Bronchial epithelial cell (primary cell): ENCODE results near the gene ANGPTL8. TPM values are rescaled to one million over a fixed set of nuclear protein-coding genes. Genes with fewer than 3 reads are reported as not detected.

Experiments used
- DNase-seq: peaks from one replicate; pipeline ENCODE4 v3.0.0-alpha.2; 2010; ENCODE audit warnings: low read depth
- FAIRE-seq: peaks from 2 replicates; lab custom pipeline; 2011; peaks lifted over from hg19 to GRCh38; lab: Jason Lieb, UNC
- H3K27me3 ChIP-seq: 2 replicates; pipeline ENCODE4 v1.5.1; 2011; ENCODE audit warnings: low read length; ENCODE audit not compliant: control insufficient read depth, insufficient read depth
- H3K36me3 ChIP-seq: 2 replicates; pipeline ENCODE4 v1.5.1; 2011; ENCODE audit warnings: low read length; ENCODE audit not compliant: control insufficient read depth, insufficient read depth
- H3K4me3 ChIP-seq: 2 replicates; pipeline ENCODE4 v1.5.1; 2011; ENCODE audit warnings: mild to moderate bottlenecking, low read depth, low read length, control low read depth
- total RNA-seq: library from RNA; depleted of rRNA; stranded (reverse); fragments of >200 nt; gene quantifications from 2 replicates; pipeline ENCODE4 v1.2.1, GENCODE V29; 2014
- TF ChIP-seq, protein P1 (sequence below): IDR thresholded peaks from 2 replicates; pipeline ENCODE4 v1.5.1; 2011; ENCODE audit warnings: mild to moderate bottlenecking, moderate library complexity, low read length, control low read depth, inconsistent platforms; ENCODE audit not compliant: insufficient read depth, severe bottlenecking

Gene ANGPTL8
- total RNA-seq, 1 donor from 2014 or later: not detected

DNA sequence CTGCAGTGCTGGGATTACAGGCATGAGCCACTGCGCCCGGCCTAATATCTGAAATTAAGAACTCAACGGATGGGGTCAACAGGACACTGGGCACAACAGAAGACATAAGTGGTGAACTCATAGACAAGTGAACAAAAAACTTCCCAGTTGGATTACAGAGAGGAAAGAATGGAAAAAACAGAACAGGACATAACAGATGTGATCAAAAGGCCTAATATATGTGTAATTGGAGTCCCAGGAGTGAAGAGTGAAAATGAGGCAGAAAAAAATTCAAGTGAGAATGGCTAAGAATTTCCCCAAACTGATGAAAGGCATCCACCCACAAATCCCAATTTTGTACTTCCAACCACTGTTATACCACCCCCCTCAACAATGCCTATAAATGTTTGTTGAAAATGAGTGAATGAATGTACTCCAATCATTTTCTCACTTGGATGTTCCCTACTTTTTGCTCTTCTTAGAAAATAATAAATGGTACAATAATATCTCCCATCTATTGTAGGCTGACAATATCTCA, 18.3 kb upstream of the ANGPTL8 start:
- FAIRE-seq: no peak
- peaks cover 30% of the 10 kb centered on the region for H3K36me3 ChIP-seq

DNA sequence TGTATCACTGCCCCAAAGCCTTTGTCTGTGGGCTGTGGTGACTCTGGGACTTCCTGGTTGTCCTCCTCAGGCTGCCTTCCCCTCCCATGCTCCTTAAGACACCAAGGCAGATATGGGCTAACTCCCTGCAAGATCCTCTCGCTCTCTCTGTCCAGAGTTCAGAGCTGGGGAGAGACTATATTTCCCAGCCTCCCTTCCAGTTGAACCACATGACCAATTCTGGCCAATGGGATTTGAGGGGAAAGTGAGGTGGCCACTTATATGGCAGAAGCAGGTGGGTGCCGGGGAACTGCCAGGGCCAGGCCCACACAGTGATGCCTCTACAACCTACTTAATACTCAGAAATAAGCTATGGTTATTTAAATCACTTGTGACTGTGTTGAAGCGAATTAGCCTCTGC, 16.2 kb upstream of the ANGPTL8 start:
- TF ChIP-seq, protein P1, sequence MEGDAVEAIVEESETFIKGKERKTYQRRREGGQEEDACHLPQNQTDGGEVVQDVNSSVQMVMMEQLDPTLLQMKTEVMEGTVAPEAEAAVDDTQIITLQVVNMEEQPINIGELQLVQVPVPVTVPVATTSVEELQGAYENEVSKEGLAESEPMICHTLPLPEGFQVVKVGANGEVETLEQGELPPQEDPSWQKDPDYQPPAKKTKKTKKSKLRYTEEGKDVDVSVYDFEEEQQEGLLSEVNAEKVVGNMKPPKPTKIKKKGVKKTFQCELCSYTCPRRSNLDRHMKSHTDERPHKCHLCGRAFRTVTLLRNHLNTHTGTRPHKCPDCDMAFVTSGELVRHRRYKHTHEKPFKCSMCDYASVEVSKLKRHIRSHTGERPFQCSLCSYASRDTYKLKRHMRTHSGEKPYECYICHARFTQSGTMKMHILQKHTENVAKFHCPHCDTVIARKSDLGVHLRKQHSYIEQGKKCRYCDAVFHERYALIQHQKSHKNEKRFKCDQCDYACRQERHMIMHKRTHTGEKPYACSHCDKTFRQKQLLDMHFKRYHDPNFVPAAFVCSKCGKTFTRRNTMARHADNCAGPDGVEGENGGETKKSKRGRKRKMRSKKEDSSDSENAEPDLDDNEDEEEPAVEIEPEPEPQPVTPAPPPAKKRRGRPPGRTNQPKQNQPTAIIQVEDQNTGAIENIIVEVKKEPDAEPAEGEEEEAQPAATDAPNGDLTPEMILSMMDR: no peak
- no peak for FAIRE-seq
- no peak for DNase-seq
- Histone ChIP-seq H3K27me3 (no peaks in the 10 kb centered on the region), H3K36me3 (peaks cover 30% of the 10 kb centered on the region), H3K4me3 (no peak overlapping the region)

More for the DNA sequence above, 18.3 kb upstream of the ANGPTL8 start:
- no peak overlapping the region for H3K4me3 ChIP-seq
- DNase-seq: no peak
- TF ChIP-seq, protein P1: no peak
- no peaks in the 10 kb centered on the region for H3K27me3 ChIP-seq

GRCh38 chr19:11224429-11224828, 15.0 kb upstream of the ANGPTL8 start:
- FAIRE-seq (no peak), DNase-seq (no peak)
- H3K4me3 ChIP-seq: no peak overlapping the region
- H3K36me3 ChIP-seq: peaks cover 34% of the 10 kb centered on the region
- TF ChIP-seq, protein P1: no peak
- H3K27me3 ChIP-seq: no peaks in the 10 kb centered on the region

- Histone ChIP-seq H3K27me3 (no peaks in the 10 kb centered on the region), H3K4me3 (no peak overlapping the region), H3K36me3 (peaks cover 31% of the 10 kb centered on the region)
- no peak for FAIRE-seq
- TF ChIP-seq, protein P1: no peak
- no peak for DNase-seq
These were observed 14.2 kb upstream of the ANGPTL8 start for GRCh38 chr19:11225172-11225571.

- TF ChIP-seq, protein P1: no peak
- no peaks in the 10 kb centered on the region for H3K27me3 ChIP-seq
- peaks cover 31% of the 10 kb centered on the region for H3K36me3 ChIP-seq
- H3K4me3 ChIP-seq: no peak overlapping the region
- no peak for FAIRE-seq
- no peak for DNase-seq
These were observed 13.6 kb upstream of the ANGPTL8 start for GRCh38 chr19:11225815-11226214.

GRCh38 chr19:11226716-11227166, 12.7 kb upstream of the ANGPTL8 start:
- no peaks in the 10 kb centered on the region for H3K27me3 ChIP-seq
- H3K36me3 ChIP-seq: peaks cover 33% of the 10 kb centered on the region
- H3K4me3 ChIP-seq: no peak overlapping the region
- FAIRE-seq (no peak), DNase-seq (no peak)
- TF ChIP-seq, protein P1: no peak
